GM13976 (cell line): ENCODE results near the gene BPHL.
A peak's percentile ranks its signal among the peaks of the same experiment; 100 is the strongest.
"Not testable (repeated sequence)": the region's sequence is repeated elsewhere in the genome, so short reads cannot be mapped to it uniquely, and the experiment has no call there.

Source experiments
- DNase-seq: peaks from one replicate; pipeline ENCODE4 v3.0.0; 2012; ENCODE audit warnings: low spot score
- in situ Hi-C: fragments of 300-500 bp; cut with MboI; formaldehyde crosslinking; loops from one replicate; pipeline ENCODE4 v1.12.0; 2022; ENCODE audit warnings: low sequenced_read_pairs, mixed read lengths, inconsistent platforms; ENCODE audit not compliant: unreplicated experiment
- TF ChIP-seq, protein P1 (sequence below): IDR thresholded peaks from 2 replicates; pipeline ENCODE4 v1.5.1; 2012; ENCODE audit warnings: borderline replicate concordance, mild to moderate bottlenecking; ENCODE audit not compliant: insufficient read depth; ENCODE audit errors: extremely low read depth, missing control alignments, control extremely low read depth

The BPHL gene

DNA sequence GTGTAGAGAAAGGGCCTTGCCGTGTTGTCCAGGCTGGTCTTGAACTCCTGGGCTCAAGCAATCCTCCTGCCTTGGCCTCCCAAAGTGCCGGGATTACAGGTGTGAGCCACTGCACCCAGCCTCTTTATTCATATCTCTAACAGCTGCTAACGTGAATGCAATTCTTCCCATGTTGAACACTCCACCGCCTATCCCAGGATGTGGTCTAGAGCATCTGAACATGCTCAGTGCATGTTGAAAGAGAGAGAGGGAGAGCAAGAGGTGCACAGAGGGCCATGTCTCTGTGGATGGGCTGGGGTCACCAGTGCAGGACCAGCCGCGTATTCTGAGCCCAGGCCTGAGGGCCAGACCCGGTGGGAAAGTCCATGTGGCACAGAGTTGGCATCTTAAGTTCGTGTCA lies 26.1 kb downstream of the BPHL start:
- in situ Hi-C loops, result no loop called here
- DNase-seq, result no peak
- TF ChIP-seq, protein P1, sequence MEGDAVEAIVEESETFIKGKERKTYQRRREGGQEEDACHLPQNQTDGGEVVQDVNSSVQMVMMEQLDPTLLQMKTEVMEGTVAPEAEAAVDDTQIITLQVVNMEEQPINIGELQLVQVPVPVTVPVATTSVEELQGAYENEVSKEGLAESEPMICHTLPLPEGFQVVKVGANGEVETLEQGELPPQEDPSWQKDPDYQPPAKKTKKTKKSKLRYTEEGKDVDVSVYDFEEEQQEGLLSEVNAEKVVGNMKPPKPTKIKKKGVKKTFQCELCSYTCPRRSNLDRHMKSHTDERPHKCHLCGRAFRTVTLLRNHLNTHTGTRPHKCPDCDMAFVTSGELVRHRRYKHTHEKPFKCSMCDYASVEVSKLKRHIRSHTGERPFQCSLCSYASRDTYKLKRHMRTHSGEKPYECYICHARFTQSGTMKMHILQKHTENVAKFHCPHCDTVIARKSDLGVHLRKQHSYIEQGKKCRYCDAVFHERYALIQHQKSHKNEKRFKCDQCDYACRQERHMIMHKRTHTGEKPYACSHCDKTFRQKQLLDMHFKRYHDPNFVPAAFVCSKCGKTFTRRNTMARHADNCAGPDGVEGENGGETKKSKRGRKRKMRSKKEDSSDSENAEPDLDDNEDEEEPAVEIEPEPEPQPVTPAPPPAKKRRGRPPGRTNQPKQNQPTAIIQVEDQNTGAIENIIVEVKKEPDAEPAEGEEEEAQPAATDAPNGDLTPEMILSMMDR, result no peak

DNA sequence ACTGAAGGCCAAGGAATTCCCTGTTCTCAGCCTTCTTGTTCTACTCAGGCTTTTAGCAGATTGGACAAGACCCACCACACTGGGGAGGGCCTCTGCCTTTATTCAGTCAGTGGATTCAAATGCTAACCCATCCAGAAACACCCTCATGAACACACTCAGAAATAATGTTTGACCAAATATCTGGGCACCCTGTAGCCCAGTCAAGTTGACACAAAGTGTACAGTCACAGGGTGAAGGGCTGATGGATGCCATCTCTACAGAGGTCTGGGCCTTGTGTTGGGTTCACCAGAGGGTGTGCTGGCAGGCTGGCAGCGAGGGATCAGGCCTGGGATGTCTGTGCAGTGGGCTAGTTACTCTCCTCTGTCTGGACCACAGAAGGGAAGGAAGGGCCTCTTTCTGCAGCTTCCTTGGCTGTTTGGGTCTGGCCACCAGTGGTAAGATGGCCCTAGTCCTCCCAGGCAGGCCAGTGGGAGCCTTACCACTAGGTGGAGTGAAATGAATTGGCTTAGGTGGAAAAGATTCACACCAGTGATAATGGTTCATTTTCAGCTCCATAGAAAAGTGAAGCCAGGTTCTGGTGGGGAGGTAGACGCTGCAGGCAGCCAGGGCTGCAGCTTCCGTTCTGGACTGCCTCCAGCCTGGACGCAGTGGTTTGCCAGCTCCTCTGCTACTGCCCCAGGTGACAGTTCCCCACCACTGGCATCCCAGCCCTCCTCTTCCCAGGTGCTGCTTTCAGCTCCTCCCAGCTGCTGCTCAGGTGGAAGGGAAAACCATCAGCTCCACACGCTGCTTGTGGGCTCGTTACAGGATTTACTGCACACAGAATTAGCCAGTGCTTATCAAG lies 29.6 kb downstream of the BPHL start:
- in situ Hi-C loops, result no loop called here
- TF ChIP-seq, protein P1, result no peak
- no peak for DNase-seq

DNA sequence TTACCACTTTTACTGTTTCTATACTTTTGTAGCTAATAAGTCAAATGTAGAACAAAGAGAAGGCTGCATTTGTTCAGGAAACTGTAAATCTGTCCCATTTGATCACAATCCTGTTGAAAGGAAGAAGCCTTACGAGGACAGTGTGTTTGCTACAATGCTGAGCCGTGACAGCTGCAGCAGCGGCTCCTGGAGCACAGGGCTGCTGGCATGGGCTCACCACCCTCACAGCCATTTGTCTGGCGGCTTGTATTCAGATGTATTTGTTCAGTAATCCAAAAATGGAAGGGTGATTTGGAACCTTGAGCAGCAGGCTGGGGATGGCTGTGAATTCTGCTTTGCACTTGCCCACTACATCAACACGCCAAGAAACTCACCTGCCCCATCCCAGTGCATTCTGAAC lies 33.2 kb downstream of the BPHL start:
- no peak for DNase-seq
- TF ChIP-seq, protein P1, result no peak
- in situ Hi-C loops, result no loop called here

DNA sequence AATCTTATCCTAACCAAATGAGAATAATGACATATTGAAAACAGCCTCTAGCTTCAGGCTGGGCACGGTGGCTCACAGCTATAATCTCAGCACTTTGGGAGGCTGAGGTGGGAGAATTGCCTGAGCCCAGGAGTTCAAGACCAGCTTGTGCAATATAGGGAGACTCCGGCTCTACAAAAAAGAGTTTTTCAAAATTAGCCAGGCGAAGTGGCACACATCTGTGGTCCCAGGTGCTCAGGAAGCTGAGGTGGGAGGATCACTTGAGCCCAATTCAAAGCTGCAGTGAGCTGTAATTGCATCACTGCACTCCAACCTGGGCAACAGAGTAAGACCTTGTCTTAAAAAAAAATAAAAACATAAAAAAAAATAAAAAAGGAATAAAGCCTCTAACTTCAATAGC lies 34.2 kb downstream of the BPHL start:
- in situ Hi-C loops, result no loop called here
- DNase-seq, result no peak
- TF ChIP-seq, protein P1, result no peak

DNA sequence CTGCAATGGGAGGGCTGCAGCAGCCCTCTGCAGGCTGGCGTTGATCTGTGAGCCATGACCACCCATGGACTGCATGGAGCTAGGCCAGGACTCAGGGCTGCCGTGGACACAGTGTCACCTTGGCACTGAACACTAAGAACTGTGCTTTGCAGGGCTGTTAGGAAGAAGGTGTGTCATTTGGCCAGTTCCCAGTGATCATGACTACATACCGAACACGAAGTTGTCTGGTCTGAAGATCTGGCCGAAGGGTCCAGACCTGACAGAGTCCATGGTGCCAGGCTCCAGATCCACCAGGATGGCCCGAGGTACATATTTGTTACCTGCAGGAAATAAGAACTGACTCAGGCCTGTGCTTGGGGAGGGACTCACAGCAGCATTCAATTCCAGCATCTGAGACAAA lies 36.9 kb downstream of the BPHL start:
- in situ Hi-C loops, DNase-seq: not testable (repeated sequence)

DNA sequence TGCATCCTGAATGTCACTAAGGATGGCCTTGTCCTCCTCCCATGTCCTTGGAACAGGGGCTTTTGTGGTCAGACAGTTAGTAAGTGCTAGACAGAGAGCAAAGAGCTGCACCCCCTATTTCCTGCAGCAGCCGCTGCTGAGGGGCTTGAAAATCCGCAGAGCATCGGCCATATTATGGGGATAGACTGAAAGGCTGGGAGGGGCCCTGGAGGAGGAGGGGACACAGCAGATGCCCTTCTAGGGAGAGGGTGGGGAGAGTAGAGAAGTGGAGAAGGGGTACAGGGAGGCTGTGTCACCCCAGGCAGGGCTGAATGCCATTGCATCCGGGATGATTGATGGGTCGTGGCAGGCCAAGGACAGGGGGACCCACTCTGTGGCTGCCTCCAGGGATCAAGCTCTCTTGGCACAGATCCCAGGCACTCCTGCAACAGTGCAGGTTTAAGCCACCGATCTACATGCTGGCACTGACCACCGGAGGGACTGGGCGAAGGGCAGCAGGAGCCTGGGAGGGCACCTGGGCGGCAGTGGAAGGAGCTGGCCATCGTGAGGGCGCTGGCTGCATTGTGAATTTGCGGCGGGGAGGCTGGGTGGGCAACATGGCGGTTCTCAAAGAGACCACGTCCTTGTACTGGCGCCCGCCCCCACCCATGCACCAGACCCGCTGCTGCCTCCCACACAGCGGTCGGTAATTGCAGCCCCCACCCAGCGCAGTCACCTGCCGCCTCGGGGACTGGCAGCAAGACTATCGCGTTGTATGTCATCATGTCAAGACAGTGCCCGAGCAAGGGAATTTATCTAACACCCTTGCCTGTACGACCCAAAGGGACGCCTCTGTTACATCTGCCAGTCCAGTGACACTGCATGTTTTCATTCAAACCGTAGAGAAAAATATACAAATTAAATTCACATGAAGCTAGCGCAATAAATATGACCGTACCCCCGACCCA lies 37.9 kb downstream of the BPHL start:
- in situ Hi-C loops, result not testable (repeated sequence)
- peak; percentile 53 for DNase-seq

DNA sequence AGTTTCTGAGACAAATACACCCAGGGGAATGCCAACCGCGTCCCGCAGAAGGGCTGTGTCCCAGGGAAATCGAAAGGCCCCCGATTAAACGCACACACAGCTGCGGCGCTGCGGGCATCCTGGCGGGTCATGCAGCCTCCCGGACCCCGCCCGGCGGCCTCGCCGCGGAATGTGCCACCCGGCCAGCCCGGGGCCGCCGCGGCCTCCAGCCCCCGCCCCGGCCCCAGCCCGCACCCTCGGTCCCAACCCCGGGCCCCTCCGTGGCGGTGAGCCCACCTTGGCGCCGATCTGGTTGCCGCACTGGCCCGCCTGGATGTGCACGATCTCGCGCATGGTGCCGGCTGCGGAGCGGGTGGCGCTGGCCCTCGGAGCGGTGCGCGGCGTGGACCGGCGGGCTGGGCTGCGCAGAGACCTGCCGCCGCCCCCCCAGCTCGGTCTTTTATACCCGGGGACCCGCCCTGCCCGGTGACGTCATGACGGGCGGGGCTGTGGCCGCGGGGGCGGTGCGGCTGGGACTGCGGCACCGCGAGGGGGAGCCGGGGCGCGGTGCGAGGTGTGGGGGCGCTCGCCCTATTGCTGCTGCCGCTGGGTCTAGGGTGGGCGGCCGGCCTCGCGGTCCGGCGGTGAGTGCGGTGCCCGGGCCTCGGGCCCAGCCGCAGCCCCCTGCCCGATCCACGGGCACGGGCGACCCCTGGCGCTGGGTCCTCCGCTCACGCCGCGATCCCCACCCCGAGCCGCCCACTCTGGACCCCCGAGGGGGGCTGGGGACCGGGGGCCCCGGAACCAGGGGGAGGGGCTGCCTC lies 38.8 kb downstream of the BPHL start, which contains the start of gene TUBB2A:
TSS of gene TUBB2A (minus strand) at position 414 of the 803 bp plus-strand sequence. CDS start at position 333, 81 bp downstream.
- in situ Hi-C loops, result no loop called here
- TF ChIP-seq, protein P1, result peak; percentile 38
- DNase-seq, result peak; percentile 97
